Measurements from ENCODE around the gene C12orf76. TPM values are rescaled to one million over a fixed set of nuclear protein-coding genes. Genes with fewer than 3 reads are reported as not detected.

C12orf76 gene
- total and polyA plus RNA-seq, 2 of the 13 experiments (the other 11 are each of a cell fraction or from before 2014, with no cell fraction given) = 15.8 to 38.4 TPM

- TF ChIP-seq MYPOP (CRISPR knock-in tag; IDR thresholded peaks at IDR 0.05) (peak; percentile 83), HINFP (CRISPR knock-in tag; IDR thresholded peaks at IDR 0.05; ENCODE audit: low read depth) (peak; percentile 76), EZH2 (conservative IDR thresholded peaks at IDR 0.05; ENCODE audit: low read depth, low read length) (no peak), TEAD3 (CRISPR knock-in tag; optimal IDR thresholded peaks at IDR 0.05; ENCODE audit: borderline replicate concordance) (peak; percentile 37), PAXIP1 (CRISPR knock-in tag; conservative IDR thresholded peaks at IDR 0.05) (peak; percentile 60), HMG20A (CRISPR knock-in tag; IDR thresholded peaks at IDR 0.05; ENCODE audit: borderline replicate concordance) (no peak), MED8 (CRISPR knock-in tag; IDR thresholded peaks at IDR 0.05; ENCODE audit: insufficient replicate concordance) (peak; percentile 65), ZNF777 (CRISPR knock-in tag; IDR thresholded peaks at IDR 0.05) (no peak), ARNT2 (CRISPR knock-in tag; IDR thresholded peaks at IDR 0.05; ENCODE audit: low read depth) (peak; percentile 77), NFAT5 (CRISPR knock-in tag; IDR thresholded peaks at IDR 0.05) (no peak), ZNF776 (CRISPR knock-in tag; IDR thresholded peaks at IDR 0.05) (peak; percentile 56; the same call in 1 of the 2 replicates), CREM (IDR thresholded peaks at IDR 0.05) (peak; percentile 66), CREM (CRISPR knock-in tag; IDR thresholded peaks at IDR 0.05) (no peak), ZFP62 (CRISPR knock-in tag; IDR thresholded peaks at IDR 0.05) (peak; percentile 44; the same call in 1 of the 2 replicates), ZNF724P (CRISPR knock-in tag; IDR thresholded peaks at IDR 0.05; ENCODE audit: borderline replicate concordance) (peak; percentile 78), ZNF674 (CRISPR knock-in tag; IDR thresholded peaks at IDR 0.05; ENCODE audit: low read depth) (no peak), GATAD2A (CRISPR knock-in tag; IDR thresholded peaks at IDR 0.05) (peak; percentile 56)
Measured at GRCh38 chr12:109998904-109999648, 49.2 kb downstream of the C12orf76 start, which contains the start of gene ANKRD13A (continued).

Data from HepG2 (cell line).